HG03571 (cell line): ENCODE results near the gene MEN1.

Experiments used
- ATAC-seq: cut with Tn5 transposase; IDR thresholded peaks from one replicate; pipeline ENCODE4 v1.9.1; 2021; ENCODE audit not compliant: unreplicated experiment

The MEN1 gene

GRCh38 chr11:64810271-64810890 lies at the start of gene MEN1:
TSS of gene MEN1 (minus strand) at chr11:64810551. CDS start at chr11:64810109, 442 bp downstream.
- peak; percentile 41 for ATAC-seq

DNA sequence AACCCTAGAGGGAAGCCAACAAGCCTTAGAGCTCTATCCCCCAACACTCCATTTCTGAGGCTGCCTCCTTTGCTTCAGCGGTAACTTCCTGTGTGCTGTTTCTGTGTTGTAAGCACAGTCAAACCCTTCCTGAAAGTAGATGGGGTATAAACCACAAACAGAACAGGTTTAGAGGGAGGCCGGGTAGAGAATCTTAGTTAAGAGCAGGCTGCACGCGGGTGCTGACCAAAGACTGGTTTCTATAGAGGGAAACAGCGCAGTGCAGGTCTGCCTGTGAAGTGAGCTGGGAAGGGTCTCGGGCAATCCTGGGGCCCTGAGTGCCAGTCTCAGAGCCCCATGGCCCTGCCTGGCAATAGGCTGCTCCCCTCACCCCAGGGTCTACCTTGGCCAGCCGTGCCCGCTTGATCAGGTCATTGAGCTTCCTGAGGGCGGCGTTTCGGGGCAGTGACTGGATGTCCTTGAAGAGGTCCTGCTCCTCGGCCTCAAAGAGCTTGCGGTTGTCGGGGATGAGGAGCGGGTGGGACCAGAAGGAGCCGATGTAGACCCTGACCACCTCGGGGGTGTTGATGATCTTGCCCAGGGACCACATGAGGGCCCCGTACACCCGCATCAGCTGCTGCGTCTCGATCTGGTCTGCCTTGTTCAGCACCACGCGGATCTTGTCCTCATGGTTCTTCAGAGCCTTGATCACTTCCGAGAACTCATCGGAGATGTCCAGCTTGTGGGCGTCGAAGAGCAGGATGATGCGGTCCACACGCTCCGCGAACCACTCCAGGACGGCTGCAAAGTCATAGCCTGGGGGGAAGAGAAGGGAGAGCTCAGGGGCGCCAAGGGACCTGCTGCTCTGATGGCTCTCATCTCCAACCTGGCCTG lies 49.4 kb upstream of the MEN1 start:
- ATAC-seq: peak; percentile 58

GRCh38 chr11:64858467-64859263 lies 48.3 kb upstream of the MEN1 start:
- ATAC-seq: no peak

DNA sequence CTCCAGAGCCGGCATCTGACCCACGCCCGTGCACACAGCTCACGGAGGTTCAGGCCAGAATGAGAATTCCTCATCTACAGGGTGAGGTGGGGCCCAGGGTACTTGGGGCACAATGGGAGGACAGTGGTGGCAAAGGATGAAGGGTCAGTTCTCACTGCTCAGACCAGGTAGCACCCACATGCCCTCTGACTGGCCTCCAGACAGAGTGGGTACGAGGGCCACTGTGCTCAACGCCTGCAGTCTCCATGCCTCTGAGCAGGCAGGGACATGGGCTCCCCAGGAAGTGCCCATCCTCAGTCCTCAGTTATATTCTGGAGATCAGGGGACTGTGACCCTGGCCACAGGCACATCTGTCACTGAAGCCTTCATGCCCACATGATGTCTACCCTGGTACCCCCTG lies 47.1 kb upstream of the MEN1 start:
- no peak for ATAC-seq

DNA sequence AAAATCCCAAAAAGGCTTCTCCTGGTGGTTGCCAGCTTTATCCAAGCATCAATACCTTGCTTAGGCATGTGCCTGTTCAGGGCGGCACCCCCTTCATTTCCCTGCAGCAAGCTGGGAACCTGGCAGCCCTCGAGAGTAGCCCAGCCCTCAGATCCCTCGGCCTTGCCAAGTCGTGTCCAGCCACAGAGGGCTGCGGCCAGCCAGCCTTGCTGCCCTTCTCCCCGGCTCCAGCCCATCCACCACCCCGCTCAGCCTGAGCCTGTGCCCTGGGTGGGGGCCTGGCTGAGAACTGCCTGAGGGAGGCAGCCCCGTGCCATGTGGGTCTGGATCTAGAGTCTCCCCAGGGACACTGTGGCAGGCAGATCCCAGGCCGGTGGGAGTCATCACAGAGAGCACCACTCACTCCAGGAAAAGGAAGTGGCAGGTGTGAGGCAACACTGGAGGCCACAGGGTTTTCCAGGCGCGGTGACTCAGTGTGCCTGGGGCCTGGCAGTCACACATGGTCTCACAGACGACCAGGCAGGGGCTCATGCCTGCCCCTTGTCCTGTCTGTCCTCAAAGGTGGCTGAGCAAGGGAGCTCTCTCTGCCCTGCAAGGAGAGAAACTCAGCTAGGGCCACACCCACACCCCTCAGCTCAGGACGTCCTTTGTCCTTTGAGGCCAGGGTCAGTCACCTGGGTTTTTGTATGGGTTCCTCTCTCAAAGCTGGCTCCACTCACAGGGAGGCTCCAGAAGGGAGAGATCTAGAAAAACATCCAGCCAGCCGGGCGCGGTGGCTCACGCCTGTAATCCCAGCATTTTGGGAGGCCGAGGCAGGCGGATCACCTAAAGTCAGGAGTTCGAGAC lies 46.3 kb upstream of the MEN1 start:
- ATAC-seq: no peak

DNA sequence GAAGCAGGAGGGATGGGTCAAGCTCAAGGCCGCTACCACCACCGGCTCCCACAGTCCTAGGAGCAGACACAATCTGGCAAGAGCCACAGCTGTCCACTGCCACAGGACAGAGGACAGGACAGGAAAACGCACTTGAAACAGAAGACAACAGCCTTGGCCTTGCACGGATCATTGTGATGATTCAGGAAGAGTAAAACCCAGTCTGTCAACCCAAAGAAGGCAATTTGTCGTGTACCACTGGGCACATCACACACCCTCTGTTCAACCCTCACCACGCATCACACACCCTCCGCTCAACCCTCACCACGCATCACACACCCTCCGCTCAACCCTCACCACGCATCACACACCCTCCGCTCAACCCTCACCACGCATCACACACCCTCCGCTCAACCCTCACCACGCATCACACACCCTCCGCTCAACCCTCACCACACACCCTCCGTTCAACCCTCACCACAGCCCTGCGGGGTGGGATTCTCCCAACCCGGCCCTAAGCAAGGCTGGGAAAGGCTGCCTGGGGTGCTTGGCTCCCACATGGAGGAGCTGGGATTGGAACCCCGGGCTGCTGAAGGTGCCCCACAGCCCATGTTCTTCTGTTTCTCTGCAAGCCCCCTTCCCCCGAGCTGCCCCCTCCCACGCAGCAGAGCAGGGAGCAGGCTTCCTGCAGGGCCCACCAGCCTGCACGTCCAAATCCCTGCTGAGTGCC lies 45.4 kb upstream of the MEN1 start:
- ATAC-seq: no peak

- ATAC-seq: no peak
Observed at GRCh38 chr11:64854534-64855502, 44.5 kb upstream of the MEN1 start.

- ATAC-seq: no peak
Observed at GRCh38 chr11:64854157-64854533, 43.8 kb upstream of the MEN1 start.

- no peak for ATAC-seq
Observed at GRCh38 chr11:64853709-64854108, 43.4 kb upstream of the MEN1 start.

GRCh38 chr11:64852804-64853509 lies 42.6 kb upstream of the MEN1 start:
- ATAC-seq: no peak

GRCh38 chr11:64851831-64852351 lies 41.5 kb upstream of the MEN1 start:
- ATAC-seq: no peak

DNA sequence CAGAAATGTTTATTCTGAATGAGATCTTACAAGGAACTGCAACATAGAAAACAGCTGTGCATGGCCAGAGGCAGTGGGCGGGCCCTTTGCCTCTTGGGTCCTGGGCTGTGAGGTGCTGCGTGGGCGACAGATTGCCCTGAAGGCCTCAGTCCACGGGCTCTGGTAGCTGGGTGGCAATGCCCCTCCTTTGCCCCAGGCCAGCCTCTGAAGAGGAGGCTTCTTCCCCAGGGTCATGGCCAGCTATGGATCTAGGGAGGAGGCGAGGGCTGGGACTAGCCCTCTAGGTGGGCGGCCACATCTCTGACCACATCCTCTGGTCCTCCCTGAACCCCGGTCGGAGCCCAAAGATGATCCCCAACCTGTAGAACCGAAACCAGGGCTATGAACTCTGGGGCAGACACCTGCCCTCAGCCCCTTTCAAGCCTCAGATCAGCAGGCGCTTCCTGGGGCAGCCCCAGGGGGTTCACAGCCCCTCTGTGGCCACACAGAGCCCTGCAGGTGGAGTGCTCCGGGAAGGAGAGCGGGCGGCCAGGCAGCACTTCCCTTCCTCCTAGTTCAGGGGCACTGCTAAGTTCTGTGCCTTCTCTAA lies 40.7 kb upstream of the MEN1 start:
- peak; percentile 57 for ATAC-seq

DNA sequence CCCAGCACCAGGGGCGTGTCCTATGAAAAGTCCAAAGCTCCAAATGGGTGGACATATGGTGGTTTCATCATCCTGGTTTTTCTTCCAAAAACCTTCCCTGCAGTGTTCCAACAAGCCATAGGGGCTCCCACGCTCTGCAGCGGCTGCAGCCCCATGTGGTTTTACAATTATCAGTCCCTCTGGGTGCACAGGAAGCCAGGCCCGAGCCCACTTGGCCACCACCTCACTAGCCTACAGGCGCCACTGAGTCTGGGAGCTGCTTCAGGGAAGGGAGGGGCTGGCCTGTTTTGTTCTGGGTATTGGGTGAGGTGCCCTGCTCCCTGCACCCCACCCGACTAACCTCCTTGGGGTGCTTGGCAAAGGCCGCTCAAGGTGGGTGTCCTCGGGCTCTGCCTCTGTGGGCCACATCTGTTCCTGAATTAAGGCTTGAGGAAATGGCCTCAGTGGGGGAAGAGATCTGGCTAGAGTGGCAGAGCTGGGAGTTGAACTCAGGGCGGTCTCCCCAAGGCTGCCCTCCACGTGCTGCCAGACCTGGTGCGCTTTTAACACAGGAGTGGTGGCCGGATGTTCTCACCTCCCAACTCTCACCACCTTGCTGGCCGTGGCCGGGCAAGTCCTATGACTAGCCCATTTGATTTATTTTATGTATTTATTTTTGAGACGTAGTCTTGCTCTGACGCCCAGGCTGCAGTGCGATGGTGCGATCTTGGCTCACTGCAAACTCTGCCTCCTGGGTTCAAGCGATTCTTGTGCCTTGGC lies 39.4 kb upstream of the MEN1 start:
- ATAC-seq: no peak

DNA sequence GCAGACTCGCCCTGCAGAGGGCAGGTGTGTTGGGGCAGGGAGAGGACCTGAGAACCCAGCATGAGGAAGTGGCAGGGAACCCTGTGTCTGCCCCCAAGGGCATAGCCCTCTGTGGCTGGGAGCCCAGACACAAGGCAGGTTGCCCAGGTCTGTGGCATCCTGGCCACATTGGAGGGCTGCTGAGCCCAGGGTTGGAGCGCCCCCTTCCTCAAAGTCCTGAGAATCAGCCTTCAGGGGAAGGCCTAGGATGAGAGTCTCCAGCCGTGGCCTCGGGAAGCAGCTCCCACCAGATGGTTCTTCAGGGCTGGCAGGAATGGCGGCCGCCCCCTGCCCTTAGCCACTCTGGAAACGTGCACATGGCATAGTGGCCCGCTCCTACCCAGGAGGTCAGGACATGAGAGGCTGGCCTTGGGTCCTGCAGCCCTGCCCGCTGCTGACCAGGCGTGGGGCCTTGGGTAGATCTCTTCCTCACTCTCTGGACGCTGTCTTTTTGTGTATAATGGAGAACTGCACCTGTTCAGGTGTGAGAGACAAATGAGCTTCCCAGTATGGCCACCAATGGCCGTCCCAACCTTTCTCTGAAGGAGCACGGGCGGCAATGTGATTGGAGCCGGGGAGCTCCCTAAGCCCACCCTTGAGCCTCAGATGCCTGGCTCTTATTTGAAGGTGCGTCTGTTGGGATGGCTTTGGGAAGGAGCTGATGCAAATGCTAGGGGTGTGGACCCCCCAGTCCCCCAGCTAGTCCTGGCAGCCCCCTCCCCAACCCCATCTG lies 38.7 kb upstream of the MEN1 start:
- no peak for ATAC-seq

GRCh38 chr11:64848214-64848825 lies 38.0 kb upstream of the MEN1 start:
- ATAC-seq: no peak
